ENCODE data around the gene ZNF830.

DNA sequence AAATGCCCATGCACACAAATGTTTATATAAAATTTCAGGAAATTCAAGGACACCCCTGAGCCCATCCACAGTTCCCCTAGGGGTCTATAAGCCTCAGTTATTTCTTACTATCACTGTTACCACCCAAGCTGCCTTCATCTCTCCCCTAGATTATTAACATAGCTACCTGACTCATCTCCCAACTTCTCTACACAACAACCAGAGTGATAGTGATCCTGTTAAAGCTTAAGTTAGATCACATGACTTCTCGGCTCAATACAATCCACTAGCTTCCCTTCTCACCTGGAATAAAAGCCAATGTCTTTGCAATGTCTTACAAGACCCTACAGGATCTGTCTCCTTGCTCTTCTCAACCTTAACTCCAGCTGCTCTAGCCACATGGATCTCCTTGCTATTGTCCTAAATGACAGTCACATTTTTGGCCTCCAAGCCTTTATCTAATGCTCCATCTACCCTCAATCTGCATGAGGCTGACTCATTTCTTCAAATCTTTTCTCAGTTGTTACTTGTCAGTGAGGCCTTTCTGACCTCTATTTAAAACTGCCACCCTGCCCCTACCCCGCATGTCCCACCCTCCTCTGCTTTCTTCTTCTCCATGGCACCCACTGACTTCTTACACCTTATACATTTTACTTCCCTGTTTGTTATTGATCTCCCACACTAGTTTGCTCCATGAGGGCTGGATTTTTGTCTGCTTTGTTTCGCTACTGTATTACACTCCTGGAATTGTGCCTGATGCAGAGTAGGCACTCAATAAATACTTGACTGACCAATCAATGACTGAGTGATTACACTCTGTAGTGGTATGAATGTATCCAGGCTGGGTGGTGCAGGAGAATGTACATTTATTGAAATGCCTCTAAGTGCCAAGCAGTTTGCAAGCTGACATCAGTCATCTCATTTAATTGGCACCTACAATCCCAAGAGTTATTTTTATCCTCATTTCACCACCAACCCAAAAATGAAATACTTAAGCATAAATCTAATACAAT, 13.8 kb downstream of the ZNF830 start:
- TF ChIP-seq, protein P1, sequence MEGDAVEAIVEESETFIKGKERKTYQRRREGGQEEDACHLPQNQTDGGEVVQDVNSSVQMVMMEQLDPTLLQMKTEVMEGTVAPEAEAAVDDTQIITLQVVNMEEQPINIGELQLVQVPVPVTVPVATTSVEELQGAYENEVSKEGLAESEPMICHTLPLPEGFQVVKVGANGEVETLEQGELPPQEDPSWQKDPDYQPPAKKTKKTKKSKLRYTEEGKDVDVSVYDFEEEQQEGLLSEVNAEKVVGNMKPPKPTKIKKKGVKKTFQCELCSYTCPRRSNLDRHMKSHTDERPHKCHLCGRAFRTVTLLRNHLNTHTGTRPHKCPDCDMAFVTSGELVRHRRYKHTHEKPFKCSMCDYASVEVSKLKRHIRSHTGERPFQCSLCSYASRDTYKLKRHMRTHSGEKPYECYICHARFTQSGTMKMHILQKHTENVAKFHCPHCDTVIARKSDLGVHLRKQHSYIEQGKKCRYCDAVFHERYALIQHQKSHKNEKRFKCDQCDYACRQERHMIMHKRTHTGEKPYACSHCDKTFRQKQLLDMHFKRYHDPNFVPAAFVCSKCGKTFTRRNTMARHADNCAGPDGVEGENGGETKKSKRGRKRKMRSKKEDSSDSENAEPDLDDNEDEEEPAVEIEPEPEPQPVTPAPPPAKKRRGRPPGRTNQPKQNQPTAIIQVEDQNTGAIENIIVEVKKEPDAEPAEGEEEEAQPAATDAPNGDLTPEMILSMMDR (IDR thresholded peaks at IDR 0.05) = no peak
- no peak for TF ChIP-seq POLR2A (IDR thresholded peaks at IDR 0.05)

Data from ovary (tissue), 3 donors.